B cell (primary cell): ENCODE measurements around the gene PRKRIP1.

Experiments
- CTCF ChIP-seq: fragments of 200-600 bp; IDR thresholded peaks from one replicate; pipeline ENCODE4 v1.8.0; 2022; ENCODE audit warnings: antibody characterized with exemption, mild to moderate bottlenecking
- EZH2 ChIP-seq: IDR thresholded peaks from 2 replicates; pipeline ENCODE4 v1.6.1; 2012; ENCODE audit warnings: borderline replicate concordance, low read depth, mild to moderate bottlenecking, moderate library complexity, low read length; ENCODE audit not compliant: insufficient read depth, poor library complexity, severe bottlenecking

- TF ChIP-seq CTCF (no peak), EZH2 (no peak)
Observed at GRCh38 chr7:102396710-102397019, 502 bp downstream of the PRKRIP1 start.
